HepG2 (cell line): ENCODE data around the gene KLF16. TPM values are rescaled to one million over a fixed set of nuclear protein-coding genes. Genes with fewer than 3 reads are reported as not detected.

Experiments
- ATAC-seq: fragments of 200-7000 bp; cut with Tn5 transposase; 3 replicates; pipeline ENCODE4 v1.9.1; 2020; ENCODE audit warnings: mild to moderate bottlenecking, moderate library complexity
- BruUV-seq: library from RNA; stranded (reverse); fragments of 400-500 nt; replicated peaks from 2 replicates; lab custom pipeline; 2021; lab: Mats Ljungman, UMichigan
- CTCF ChIA-PET: fragments of 300-600 bp; formaldehyde crosslinking; extraction: SDS; loops from one replicate; lab custom pipeline; 2021; ENCODE audit warnings: low total read pairs, inconsistent platforms, low intra/inter-chr PET ratio; lab: Yijun Ruan, JAX
- POLR2A ChIA-PET: fragments of 350-600 bp; sonication (Branson Sonifier 250); formaldehyde crosslinking; loops from one replicate; lab custom pipeline; 2020; ENCODE audit warnings: antibody characterized with exemption, inconsistent platforms; lab: Yijun Ruan, JAX
- DNase-seq: peaks from one replicate; pipeline ENCODE4 v3.0.0-alpha.2; 2015; ENCODE audit warnings: low spot score
- FAIRE-seq: peaks from 3 replicates; lab custom pipeline; 2011; peaks lifted over from hg19 to GRCh38; lab: Jason Lieb, UNC
- H2AFZ ChIP-seq: one replicate; pipeline ENCODE4 v1.6.1; 2011; ENCODE audit warnings: low read length, inconsistent platforms
- H3K27ac ChIP-seq: fragments of 300-600 bp; 3 replicates; pipeline ENCODE4 v1.8.0; 2011; ENCODE audit warnings: mixed run types, mild to moderate bottlenecking, mixed read lengths, low read length, inconsistent platforms; ENCODE audit not compliant: insufficient read depth; ENCODE audit errors: extremely low read length
- H3K27me3 ChIP-seq, 2 experiments: fragments of 200-600 bp in 1 of 2; 2 replicates in 1 of 2; 3 replicates in 1 of 2; pipeline versions ENCODE4 v1.6.0 to v1.8.0; 2011; ENCODE audit warnings: low read length in 2 of 2, mild to moderate bottlenecking in 2 of 2, moderate library complexity in 2 of 2, inconsistent platforms in 1 of 2; ENCODE audit not compliant: insufficient read depth in 2 of 2, control insufficient read depth in 1 of 2
- H3K36me3 ChIP-seq, 2 experiments: fragments of 200-600 bp in 1 of 2; replicated peaks in 1 of 2; 2 replicates in 1 of 2; 3 replicates in 1 of 2; pipeline versions ENCODE4 v1.5.1 to v1.8.0; 2011; ENCODE audit warnings: low read length in 2 of 2, inconsistent platforms in 1 of 2; ENCODE audit not compliant: insufficient read depth in 2 of 2, control insufficient read depth in 1 of 2
- H3K4me1 ChIP-seq: 2 replicates; pipeline ENCODE4 v1.5.1; 2012; ENCODE audit warnings: low read length, inconsistent platforms; ENCODE audit not compliant: insufficient read depth
- H3K4me2 ChIP-seq: 2 replicates; pipeline ENCODE4 v1.6.0; 2011; ENCODE audit warnings: low read depth, low read length, inconsistent platforms
- H3K4me3 ChIP-seq, 3 experiments: fragments of 200-600 bp in 1 of 3; sonication (generic), shearing (Covaris generic) in 1 of 3; replicated peaks in 1 of 3; 2 replicates each; pipeline ENCODE4 v1.5.1; 2011 to 2016; ENCODE audit warnings: low read length in 3 of 3, inconsistent platforms in 2 of 3, low read depth in 2 of 3, mild to moderate bottlenecking in 2 of 3, control low read depth in 1 of 3, mixed read lengths in 1 of 3; ENCODE audit not compliant: insufficient read depth in 1 of 3
- H3K79me2 ChIP-seq: one replicate; pipeline ENCODE4 v1.6.1; 2011; ENCODE audit warnings: low read length, inconsistent platforms; ENCODE audit not compliant: insufficient read depth
- H3K9ac ChIP-seq: 2 replicates; pipeline ENCODE4 v1.6.0; 2011; ENCODE audit warnings: mild to moderate bottlenecking, low read depth, low read length, inconsistent platforms; ENCODE audit not compliant: insufficient read depth
- H3K9me3 ChIP-seq: 2 replicates; pipeline ENCODE4 v1.5.1; 2012; ENCODE audit warnings: mild to moderate bottlenecking, low read length
- H4K20me1 ChIP-seq: 2 replicates; pipeline ENCODE4 v1.6.0; 2011; ENCODE audit warnings: inconsistent platforms, mild to moderate bottlenecking, low read length, moderate library complexity; ENCODE audit not compliant: insufficient read depth
- FLYWCH1 ChIP-seq: sonication (generic); formaldehyde crosslinking; IDR thresholded peaks from 2 replicates; pipeline ENCODE4 v1.8.1; 2023; ENCODE audit warnings: mild to moderate bottlenecking, missing genetic modification reagents
- KDM4B ChIP-seq: sonication (generic); formaldehyde crosslinking; IDR thresholded peaks from 2 replicates; pipeline ENCODE4 v1.4.0; 2020; ENCODE audit warnings: missing genetic modification reagents
- LRRFIP1 ChIP-seq: sonication (generic); formaldehyde crosslinking; conservative IDR thresholded peaks from 2 replicates; pipeline ENCODE4 v1.4.0; 2020; ENCODE audit warnings: missing genetic modification reagents
- MZF1 ChIP-seq: sonication (generic); formaldehyde crosslinking; IDR thresholded peaks from 2 replicates; pipeline ENCODE4 v1.8.1; 2023; ENCODE audit warnings: mild to moderate bottlenecking, missing genetic modification reagents, borderline replicate concordance
- ZNF317 ChIP-seq: sonication (generic); formaldehyde crosslinking; IDR thresholded peaks from 2 replicates; pipeline ENCODE4 v1.5.0; 2020; ENCODE audit warnings: mild to moderate bottlenecking, missing genetic modification reagents
- WGBS: methylation state at CpG from one replicate; pipeline ENCODE4 v1.1.6; 2017; ENCODE audit warnings: low lambda C conversion rate; 5-methylcytosine and 5-hydroxymethylcytosine counted together
- in situ Hi-C: cut with HindIII; loops from 2 replicates; pipeline ENCODE4 v1.10.0; 2017; ENCODE audit warnings: low pct_unique_long_range_greater_than_20kb; ENCODE audit not compliant: extremely low pct_ligation_motif_present
- intact Hi-C: fragments of 100-400 bp; cut with micrococcal nuclease; formaldehyde crosslinking; loops from one replicate; pipeline ENCODE4 v1.10.0; 2022; ENCODE audit not compliant: unreplicated experiment
- polyA plus RNA-seq, 8 experiments: library from polyadenylated mRNA; depleted of rRNA in 3 of 8; stranded (reverse) in 7 of 8; unstranded in 1 of 8; fragments of >200 nt; fragmentation: Illumina TruSeq in 4 of 8; extraction: Trizol in 4 of 8; gene quantifications; 2 replicates each; pipeline versions ENCODE4 v1.2.1 to v1.2.3, GENCODE V29; 2011 to 2016; ENCODE audit warnings: low read depth in 4 of 8, missing spikeins in 1 of 8, mixed read lengths in 1 of 8; ENCODE audit not compliant: insufficient read depth in 1 of 8
- total RNA-seq, 5 experiments: library from RNA; depleted of rRNA; stranded (reverse); fragments of >200 nt; fragmentation: Illumina TruSeq; extraction: Trizol; gene quantifications; 2 replicates each; pipeline ENCODE4 v1.2.3, GENCODE V29; 2016; ENCODE audit warnings: low read depth in 1 of 5

KLF16 gene
- total and polyA plus RNA-seq, 2 of the 13 experiments (the other 11 are each of a cell fraction or from before 2014, with no cell fraction given), result 3.5 to 6.7 TPM

- POLR2A ChIA-PET, result no interaction called here
- TF ChIP-seq MZF1 (no peak), FLYWCH1 (CRISPR knock-in tag) (no peak), KDM4B (CRISPR knock-in tag) (no peak), ZNF317 (CRISPR knock-in tag) (no peak), LRRFIP1 (CRISPR knock-in tag) (no peak)
- no peaks in the 10 kb centered on the region for H3K9me3 ChIP-seq
- H3K36me3 ChIP-seq, result no peaks in the 10 kb centered on the region
- intact Hi-C loops (no loop called here), in situ Hi-C loops (no loop called here)
- no peak overlapping the region for H3K9ac ChIP-seq
- DNase-seq, result no peak
- peaks cover 6% of the 10 kb centered on the region; the same call in 1 of the 2 replicates for H3K4me1 ChIP-seq
- BruUV-seq, result no TSS peak
- WGBS, result 89% methylated on average over 25 of the region's 28 CpGs
- no peak overlapping the region for H3K4me3 ChIP-seq
- no peaks in the 10 kb centered on the region for H4K20me1 ChIP-seq
- no peak for ATAC-seq
- no peak overlapping the region for H3K27ac ChIP-seq
- FAIRE-seq, result no peak
- CTCF ChIA-PET, result no interaction called here
- H3K4me2 ChIP-seq, result no peak overlapping the region
- no peak overlapping the region for H2AFZ ChIP-seq
- H3K27me3 ChIP-seq, result no peaks in the 10 kb centered on the region; a peak in 1 of 5 replicates
- H3K79me2 ChIP-seq, result no peaks in the 10 kb centered on the region
These were observed 56.2 kb downstream of the KLF16 start for GRCh38 chr19:1807030-1807694.
